Activated naive CD8-positive, alpha-beta T cell (primary cell): ENCODE measurements around the gene ABHD12.
"Not testable (repeated sequence)": the region's sequence is repeated elsewhere in the genome, so short reads cannot be mapped to it uniquely, and the experiment has no call there.

Experiments
- H3K27ac Mint-ChIP-seq: one replicate; pipeline ENCODE4 v1.8.0; 2021; ENCODE audit warnings: mixed read lengths
- H3K27me3 Mint-ChIP-seq: one replicate; pipeline ENCODE4 v1.8.0; 2021; ENCODE audit warnings: mixed read lengths
- H3K36me3 Mint-ChIP-seq: one replicate; pipeline ENCODE4 v1.8.0; 2021; ENCODE audit warnings: mixed read lengths
- H3K4me1 Mint-ChIP-seq: one replicate; pipeline ENCODE4 v1.8.0; 2021; ENCODE audit warnings: low read depth, mixed read lengths
- H3K4me3 Mint-ChIP-seq: one replicate; pipeline ENCODE4 v1.8.0; 2021; ENCODE audit warnings: mild to moderate bottlenecking, mixed read lengths
- H3K9me3 Mint-ChIP-seq: one replicate; pipeline ENCODE4 v1.8.0; 2021; ENCODE audit warnings: low read depth, mixed read lengths

ABHD12 gene

GRCh38 chr20:25390538-25391528 is at the start of gene ABHD12:
ABHD12 (minus strand) TSS chr20:25390835; CDS start chr20:25390703, 132 bp downstream.
- Mint-ChIP-seq H3K27ac (peak within 1 kb of the TSS; percentile 66), H3K9me3 (no peaks in the 10 kb centered on the region), H3K36me3 (peaks cover 2% of the 10 kb centered on the region), H3K4me1 (peaks cover 17% of the 10 kb centered on the region), H3K27me3 (no peaks in the 10 kb centered on the region), H3K4me3 (peak within 1 kb of the TSS; percentile 89)

GRCh38 chr20:25439328-25439727 is 48.7 kb upstream of the ABHD12 start:
- Mint-ChIP-seq H3K27ac (no peak overlapping the region), H3K27me3 (no peaks in the 10 kb centered on the region), H3K9me3 (no peaks in the 10 kb centered on the region), H3K4me1 (peaks cover 2% of the 10 kb centered on the region), H3K4me3 (no peak overlapping the region), H3K36me3 (no peaks in the 10 kb centered on the region)

- peaks cover 4% of the 10 kb centered on the region for H3K36me3 Mint-ChIP-seq
- H3K4me1 Mint-ChIP-seq: peaks cover 2% of the 10 kb centered on the region
- H3K27ac Mint-ChIP-seq: no peak overlapping the region
- no peaks in the 10 kb centered on the region for H3K27me3 Mint-ChIP-seq
- H3K4me3 Mint-ChIP-seq: no peak overlapping the region
- no peaks in the 10 kb centered on the region for H3K9me3 Mint-ChIP-seq
Observed at GRCh38 chr20:25437153-25437581, 46.5 kb upstream of the ABHD12 start.

- H3K4me1 Mint-ChIP-seq: no peaks in the 10 kb centered on the region
Observed at GRCh38 chr20:25424536-25424935, 33.9 kb upstream of the ABHD12 start.

GRCh38 chr20:25422032-25422431 is 31.4 kb upstream of the ABHD12 start:
- no peaks in the 10 kb centered on the region for H3K9me3 Mint-ChIP-seq
- H3K36me3 Mint-ChIP-seq: peaks cover 4% of the 10 kb centered on the region
- H3K4me1 Mint-ChIP-seq: no peaks in the 10 kb centered on the region
- H3K27ac Mint-ChIP-seq: no peak overlapping the region
- H3K27me3 Mint-ChIP-seq: no peaks in the 10 kb centered on the region
- H3K4me3 Mint-ChIP-seq: no peak overlapping the region

More at GRCh38 chr20:25424536-25424935, 33.9 kb upstream of the ABHD12 start:
- Mint-ChIP-seq H3K27me3 (no peaks in the 10 kb centered on the region), H3K9me3 (no peaks in the 10 kb centered on the region), H3K4me3 (no peak overlapping the region), H3K27ac (no peak overlapping the region), H3K36me3 (peaks cover 8% of the 10 kb centered on the region)

GRCh38 chr20:25421102-25421501 is 30.5 kb upstream of the ABHD12 start:
- Mint-ChIP-seq H3K36me3 (peaks cover 4% of the 10 kb centered on the region), H3K4me1 (no peaks in the 10 kb centered on the region), H3K4me3 (no peak overlapping the region), H3K9me3 (no peaks in the 10 kb centered on the region), H3K27ac (no peak overlapping the region), H3K27me3 (no peaks in the 10 kb centered on the region)

- Mint-ChIP-seq H3K36me3 (peaks cover 7% of the 10 kb centered on the region), H3K27ac (no peak overlapping the region), H3K4me1 (no peaks in the 10 kb centered on the region), H3K27me3 (no peaks in the 10 kb centered on the region), H3K9me3 (no peaks in the 10 kb centered on the region), H3K4me3 (no peak overlapping the region)
Observed at GRCh38 chr20:25418776-25419175, 28.1 kb upstream of the ABHD12 start.

- Mint-ChIP-seq H3K27ac (no peak overlapping the region), H3K9me3 (peaks cover 3% of the 10 kb centered on the region), H3K4me3 (peak overlapping the region; percentile 90), H3K36me3 (no peaks in the 10 kb centered on the region), H3K4me1 (peaks cover 17% of the 10 kb centered on the region), H3K27me3 (no peaks in the 10 kb centered on the region)
Observed at GRCh38 chr20:25408890-25409289, 18.3 kb upstream of the ABHD12 start.

GRCh38 chr20:25408170-25408547 is 17.5 kb upstream of the ABHD12 start:
- Mint-ChIP-seq H3K4me1 (peaks cover 17% of the 10 kb centered on the region), H3K27ac (peak overlapping the region; percentile 93), H3K27me3 (no peaks in the 10 kb centered on the region), H3K9me3 (peaks cover 8% of the 10 kb centered on the region), H3K4me3 (peak overlapping the region; percentile 90), H3K36me3 (no peaks in the 10 kb centered on the region)

GRCh38 chr20:25407311-25408169 is 16.9 kb upstream of the ABHD12 start, which contains the start of gene GINS1:
GINS1 (plus strand) TSS chr20:25407673; CDS start chr20:25407821, 148 bp downstream.
- H3K4me3 Mint-ChIP-seq: peak within 1 kb of the TSS; percentile 90
- no peaks in the 10 kb centered on the region for H3K27me3 Mint-ChIP-seq
- peaks cover 10% of the 10 kb centered on the region for H3K9me3 Mint-ChIP-seq
- peak within 1 kb of the TSS; percentile 93 for H3K27ac Mint-ChIP-seq
- H3K4me1 Mint-ChIP-seq: peaks cover 17% of the 10 kb centered on the region
- H3K36me3 Mint-ChIP-seq: peaks cover 1% of the 10 kb centered on the region

GRCh38 chr20:25402583-25402982 is 11.9 kb upstream of the ABHD12 start:
- Mint-ChIP-seq H3K27ac (no peak overlapping the region), H3K27me3 (no peaks in the 10 kb centered on the region), H3K36me3 (peaks cover 4% of the 10 kb centered on the region), H3K4me3 (no peak overlapping the region), H3K4me1 (peaks cover 7% of the 10 kb centered on the region), H3K9me3 (peaks cover 12% of the 10 kb centered on the region)

- H3K27ac Mint-ChIP-seq, H3K27me3 Mint-ChIP-seq, H3K4me1 Mint-ChIP-seq, H3K36me3 Mint-ChIP-seq, H3K4me3 Mint-ChIP-seq: not testable (repeated sequence)
- H3K9me3 Mint-ChIP-seq: peaks cover 12% of the 10 kb centered on the region
Observed at GRCh38 chr20:25400291-25400732, 9.7 kb upstream of the ABHD12 start.

GRCh38 chr20:25399037-25399430 is 8.4 kb upstream of the ABHD12 start:
- H3K9me3 Mint-ChIP-seq: peaks cover 10% of the 10 kb centered on the region
- H3K27me3 Mint-ChIP-seq: no peaks in the 10 kb centered on the region
- no peaks in the 10 kb centered on the region for H3K4me1 Mint-ChIP-seq
- no peak overlapping the region for H3K27ac Mint-ChIP-seq
- H3K4me3 Mint-ChIP-seq: no peak overlapping the region
- H3K36me3 Mint-ChIP-seq: peaks cover 4% of the 10 kb centered on the region

GRCh38 chr20:25398376-25399036 is 7.9 kb upstream of the ABHD12 start:
- H3K4me3 Mint-ChIP-seq: no peak overlapping the region
- no peak overlapping the region for H3K27ac Mint-ChIP-seq
- H3K36me3 Mint-ChIP-seq: peaks cover 4% of the 10 kb centered on the region
- H3K27me3 Mint-ChIP-seq: no peaks in the 10 kb centered on the region
- H3K4me1 Mint-ChIP-seq: no peaks in the 10 kb centered on the region
- H3K9me3 Mint-ChIP-seq: peaks cover 8% of the 10 kb centered on the region
